HG02759 (cell line): ENCODE data around the gene PDE4D.
"Not testable (repeated sequence)": the region's sequence is repeated elsewhere in the genome, so short reads cannot be mapped to it uniquely, and the experiment has no call there.

Experiments
- ATAC-seq: cut with Tn5 transposase; IDR thresholded peaks from one replicate; pipeline ENCODE4 v1.9.1; 2021; ENCODE audit warnings: mild to moderate bottlenecking, moderate library complexity; ENCODE audit not compliant: unreplicated experiment

PDE4D gene

GRCh38 chr5:59066367-59067163 lies 827.0 kb downstream of the PDE4D start:
- ATAC-seq = no peak

DNA sequence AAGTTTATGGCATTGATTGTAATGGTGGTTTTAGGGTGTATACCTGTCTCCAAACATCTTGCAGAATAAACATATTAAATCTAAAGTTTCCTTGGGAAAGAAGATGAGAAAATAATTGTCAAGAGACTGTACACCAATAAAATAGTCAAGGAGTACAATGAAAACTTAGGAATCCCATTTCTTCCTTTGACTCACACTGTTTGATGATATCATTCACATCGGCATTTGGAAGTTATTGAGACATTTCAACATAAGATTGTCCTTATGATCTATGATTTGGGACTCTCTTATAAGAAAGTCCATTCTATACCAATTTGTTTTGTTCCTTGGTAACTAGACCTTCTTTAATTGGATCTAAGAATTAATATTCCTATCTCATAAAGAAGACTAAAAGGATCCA lies 828.0 kb downstream of the PDE4D start:
- no peak for ATAC-seq

- ATAC-seq = no peak
Measured at GRCh38 chr5:59064293-59064692, 829.2 kb downstream of the PDE4D start.

DNA sequence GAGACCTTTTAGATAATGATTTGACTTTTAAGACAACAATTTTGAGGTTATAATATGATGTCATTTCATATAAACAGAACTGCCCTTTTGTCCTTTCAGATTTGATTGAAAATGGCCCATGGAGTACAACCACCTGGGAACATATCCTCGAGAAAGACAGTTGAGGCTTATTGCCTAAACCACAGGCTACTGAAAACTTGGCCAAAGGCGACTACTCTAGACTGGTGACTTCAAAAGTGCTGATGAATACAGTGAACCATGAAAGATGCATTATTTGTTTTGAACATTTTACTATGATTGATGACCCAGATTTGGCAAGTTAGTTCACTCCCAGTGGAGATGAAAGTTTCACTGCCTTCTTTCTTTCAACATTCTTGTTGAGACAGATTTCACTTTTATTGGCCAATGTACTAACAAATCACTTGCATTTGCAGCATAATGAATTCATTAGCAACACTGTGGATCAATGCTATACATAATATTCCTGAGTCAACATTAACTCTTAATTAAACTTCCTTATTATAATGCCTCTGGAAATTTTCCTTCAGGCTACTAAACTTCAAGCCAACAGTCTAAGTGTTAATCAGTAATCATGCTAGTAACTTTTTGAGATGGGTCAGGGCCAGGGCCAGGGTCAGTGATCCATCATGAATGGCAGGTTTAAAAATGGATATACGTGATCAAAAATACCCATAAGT lies 830.4 kb downstream of the PDE4D start:
- ATAC-seq = no peak

DNA sequence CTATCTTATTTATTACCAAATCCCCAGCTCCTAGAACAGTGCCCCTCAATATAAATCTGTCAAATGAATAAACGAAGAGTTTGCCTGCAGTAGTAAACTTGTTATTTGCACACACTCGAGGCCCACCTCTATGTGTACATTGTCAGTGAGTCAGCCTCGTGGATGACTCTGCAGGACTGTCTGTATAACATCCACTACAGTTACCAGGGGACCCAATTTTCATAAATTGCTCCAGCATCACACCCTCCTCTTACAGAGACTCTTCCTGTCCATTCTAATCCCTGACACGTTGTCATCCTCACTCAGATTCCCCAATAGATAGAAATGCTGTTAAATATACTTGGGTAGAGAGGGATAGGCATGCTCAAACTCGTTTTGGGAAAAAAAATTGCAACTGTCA lies 832.1 kb downstream of the PDE4D start:
- ATAC-seq = no peak

- no peak for ATAC-seq
Measured at GRCh38 chr5:59058969-59059687, 834.4 kb downstream of the PDE4D start.

GRCh38 chr5:59058237-59058636 lies 835.3 kb downstream of the PDE4D start:
- ATAC-seq = no peak

GRCh38 chr5:59056599-59056998 lies 836.9 kb downstream of the PDE4D start:
- not testable (repeated sequence) for ATAC-seq

GRCh38 chr5:59055745-59056448 lies 837.6 kb downstream of the PDE4D start:
- ATAC-seq = no peak

GRCh38 chr5:59054963-59055528 lies 838.5 kb downstream of the PDE4D start:
- ATAC-seq = no peak

DNA sequence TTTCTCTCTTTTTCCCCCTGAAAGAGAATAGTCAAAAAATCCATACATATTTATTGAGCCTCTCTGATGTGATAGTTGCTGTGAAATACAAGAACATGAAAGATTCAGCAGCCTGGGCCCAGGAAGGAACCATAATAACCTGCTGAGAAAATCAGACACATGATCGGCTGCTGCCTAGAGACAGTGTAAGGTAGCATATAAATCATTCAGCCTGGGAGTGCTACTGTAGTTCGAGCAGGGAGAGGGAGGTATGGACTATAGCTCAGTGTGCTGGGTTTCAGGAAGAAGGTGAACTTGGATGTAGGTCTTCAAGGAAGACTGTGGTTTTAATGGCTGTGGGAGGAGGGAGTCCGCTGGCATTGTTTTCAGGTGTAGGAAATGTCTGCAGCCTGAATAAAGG lies 841.6 kb downstream of the PDE4D start:
- ATAC-seq = no peak

- no peak for ATAC-seq
Measured at GRCh38 chr5:59049095-59049494, 844.4 kb downstream of the PDE4D start.

DNA sequence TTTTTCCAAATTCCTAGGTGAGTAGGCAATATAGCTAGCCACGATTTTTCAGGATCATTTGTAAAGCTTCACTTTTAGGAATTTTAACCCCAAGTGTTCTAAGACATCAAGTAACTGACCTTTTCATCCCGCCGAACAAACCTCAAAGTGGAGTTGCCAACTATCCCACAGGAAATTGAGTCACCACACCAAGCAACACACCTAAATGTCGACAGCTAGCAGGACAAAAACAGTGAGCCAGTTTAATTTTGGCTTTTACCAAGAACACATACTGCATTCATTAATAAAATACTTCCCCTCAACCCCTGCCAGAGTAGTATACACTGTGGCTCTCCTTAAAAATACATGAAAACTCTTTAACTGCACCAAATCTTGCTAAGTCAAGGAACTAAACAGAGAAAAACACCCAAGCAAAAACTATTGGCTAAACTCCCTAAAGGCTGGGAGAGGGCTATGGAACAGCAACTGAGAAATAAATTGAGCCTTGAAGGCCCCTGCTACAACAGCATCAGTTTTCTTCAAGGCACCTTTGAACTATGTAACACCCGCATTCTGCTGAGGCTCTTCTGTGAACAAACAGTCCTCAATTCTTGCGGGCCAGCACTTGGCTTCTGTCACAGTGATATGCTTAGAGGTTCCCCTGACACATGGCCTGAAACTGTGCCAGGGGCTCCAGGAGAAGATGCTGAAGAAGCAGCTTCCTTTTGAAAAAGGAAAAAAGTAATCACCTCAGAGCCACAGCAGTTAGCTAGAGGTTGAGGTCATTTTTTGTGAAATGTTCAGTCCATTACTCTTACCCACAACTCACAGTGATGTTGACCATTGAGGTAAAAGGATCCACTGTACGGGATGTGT lies 851.1 kb downstream of the PDE4D start:
- no peak for ATAC-seq

- no peak for ATAC-seq
Measured at GRCh38 chr5:59041355-59041754, 852.2 kb downstream of the PDE4D start.

- no peak for ATAC-seq
Measured at GRCh38 chr5:59040804-59041201, 852.7 kb downstream of the PDE4D start.

GRCh38 chr5:59040024-59040803 lies 853.3 kb downstream of the PDE4D start:
- no peak for ATAC-seq

GRCh38 chr5:59039296-59040023 lies 854.1 kb downstream of the PDE4D start:
- ATAC-seq = peak; percentile 79

- no peak for ATAC-seq
Measured at GRCh38 chr5:59038798-59039295, 854.7 kb downstream of the PDE4D start.
